ENCODE results near the gene EVL.

DNA sequence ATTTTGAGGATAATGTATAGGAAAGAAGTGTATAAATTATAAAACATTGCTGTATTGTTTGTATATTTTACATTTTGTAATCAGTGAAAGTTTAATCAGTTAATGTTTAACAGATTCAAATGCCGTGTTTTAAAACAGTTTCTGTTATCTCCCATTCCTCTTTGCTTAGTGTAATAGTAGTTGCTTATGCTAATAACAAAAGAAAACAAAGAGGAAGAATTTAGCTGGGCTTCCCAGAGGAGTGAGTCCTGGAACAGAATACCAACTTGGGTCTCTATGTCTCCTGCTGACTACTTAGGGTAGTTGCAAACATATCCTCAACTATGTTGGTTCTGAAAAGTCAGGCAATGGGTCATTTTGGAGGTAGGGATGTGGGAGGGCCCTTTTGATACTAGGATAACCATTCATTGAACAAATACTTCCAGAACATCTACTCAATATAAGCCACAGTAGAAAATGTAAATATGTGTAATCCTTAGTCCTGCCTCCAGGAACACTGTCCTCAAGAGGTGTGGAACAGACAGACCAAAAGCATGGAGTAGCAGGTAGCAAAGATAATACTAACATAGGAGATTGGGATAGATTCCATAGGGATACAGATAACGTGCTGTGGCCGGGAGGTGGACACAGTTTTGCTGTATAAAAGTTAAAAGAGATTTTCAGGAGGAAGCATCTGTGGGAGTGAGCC is 36.1 kb upstream of the EVL start:
- TF ChIP-seq GATA3 (IDR thresholded peaks at IDR 0.05; ENCODE audit: low read depth, low read length): no peak
- TF ChIP-seq GATA2 (IDR thresholded peaks at IDR 0.05; ENCODE audit: low read depth, low read length): no peak
